GM12864 (cell line): Measurements from ENCODE around the gene LMX1A.

Experiments used
- DNase-seq: peaks from one replicate; pipeline ENCODE4 v3.0.0-alpha.2; 2011; ENCODE audit warnings: low read depth
- H3K4me3 ChIP-seq: 2 replicates; pipeline ENCODE4 v1.5.1; 2011; ENCODE audit warnings: mild to moderate bottlenecking, low read depth, low read length, control low read depth
- CTCF ChIP-seq: IDR thresholded peaks from 2 replicates; pipeline ENCODE4 v1.5.1; 2011; ENCODE audit warnings: low read depth, mild to moderate bottlenecking, moderate library complexity, low read length, control low read depth, inconsistent platforms; ENCODE audit errors: missing control alignments

LMX1A gene

GRCh38 chr1:165153182-165153581 is 203.3 kb downstream of the LMX1A start:
- no peak for TF ChIP-seq CTCF
- H3K4me3 ChIP-seq, result no peak overlapping the region
- no peak for DNase-seq

GRCh38 chr1:165152727-165153126 is 203.8 kb downstream of the LMX1A start:
- no peak overlapping the region for H3K4me3 ChIP-seq
- DNase-seq, result no peak
- no peak for TF ChIP-seq CTCF

DNA sequence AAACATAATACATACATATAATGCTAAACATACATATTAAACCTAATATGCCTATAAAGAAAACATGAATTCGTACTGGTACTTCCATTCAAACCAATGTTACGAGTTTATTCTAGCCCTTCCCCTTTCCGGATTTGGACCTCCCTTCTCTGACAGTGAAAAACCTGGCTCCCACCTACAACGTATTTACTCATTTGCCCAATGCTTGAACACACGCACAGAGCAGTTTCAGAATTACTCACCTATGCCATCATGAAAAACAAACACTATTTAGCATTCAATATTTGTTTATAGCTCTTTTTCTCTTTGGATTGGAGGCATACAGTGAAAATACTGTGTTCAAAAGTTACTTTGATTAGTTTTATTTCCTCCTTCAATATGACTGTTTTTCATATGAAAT is 204.4 kb downstream of the LMX1A start:
- no peak for TF ChIP-seq CTCF
- no peak for DNase-seq
- H3K4me3 ChIP-seq, result no peak overlapping the region
